Measurements from ENCODE around the gene FMN2.

FMN2 gene

GRCh38 chr1:240104672-240105071 lies 13.0 kb downstream of the FMN2 start:
- H3K4me3 ChIP-seq: no peak overlapping the region
- in situ Hi-C loops (cut with MboI; ENCODE audit: low sequenced_read_pairs): no loop called here
- no peaks in the 10 kb centered on the region for H3K9me3 ChIP-seq
- DNase-seq (ENCODE audit: low spot score in 2 of 2): no peak
- no peaks in the 10 kb centered on the region for H3K36me3 ChIP-seq (replicated peaks)
- H3K27me3 ChIP-seq (ENCODE audit: low read depth): no peaks in the 10 kb centered on the region
- H3K4me1 ChIP-seq: 0 out of 2 replicates have a peak, but pooled peaks cover 5% of the 10 kb centered on the region

- Histone ChIP-seq H3K9me3 (no peaks in the 10 kb centered on the region), H3K36me3 (replicated peaks) (no peaks in the 10 kb centered on the region), H3K4me3 (no peak overlapping the region), H3K4me1 (0 out of 2 replicates have a peak, but pooled peaks cover 3% of the 10 kb centered on the region), H3K27me3 (ENCODE audit: low read depth) (no peaks in the 10 kb centered on the region)
- DNase-seq (ENCODE audit: low spot score in 2 of 2): no peak
- in situ Hi-C loops (cut with MboI; ENCODE audit: low sequenced_read_pairs): no loop called here
These were observed 15.5 kb downstream of the FMN2 start for GRCh38 chr1:240107058-240107684.

GRCh38 chr1:240109130-240109529 lies 17.4 kb downstream of the FMN2 start:
- no peak for DNase-seq (ENCODE audit: low spot score in 2 of 2)
- H3K36me3 ChIP-seq (replicated peaks): no peaks in the 10 kb centered on the region
- H3K9me3 ChIP-seq: no peaks in the 10 kb centered on the region
- H3K4me1 ChIP-seq: no peaks in the 10 kb centered on the region
- in situ Hi-C loops (cut with MboI; ENCODE audit: low sequenced_read_pairs): no loop called here
- no peaks in the 10 kb centered on the region for H3K27me3 ChIP-seq (ENCODE audit: low read depth)
- no peak overlapping the region for H3K4me3 ChIP-seq

- Histone ChIP-seq H3K27me3 (ENCODE audit: low read depth) (no peaks in the 10 kb centered on the region), H3K4me1 (peaks cover under 1% of the 10 kb centered on the region; the same call in 1 of the 2 replicates), H3K9me3 (no peaks in the 10 kb centered on the region), H3K36me3 (replicated peaks) (no peaks in the 10 kb centered on the region), H3K4me3 (no peak overlapping the region)
- in situ Hi-C loops (cut with MboI; ENCODE audit: low sequenced_read_pairs): no loop called here
- no peak for DNase-seq (ENCODE audit: low spot score in 2 of 2)
These were observed 18.4 kb downstream of the FMN2 start for GRCh38 chr1:240109920-240110636.

GRCh38 chr1:240111558-240111957 lies 19.9 kb downstream of the FMN2 start:
- Histone ChIP-seq H3K4me1 (peaks cover 11% of the 10 kb centered on the region), H3K9me3 (no peaks in the 10 kb centered on the region), H3K4me3 (no peak overlapping the region), H3K27me3 (ENCODE audit: low read depth) (no peaks in the 10 kb centered on the region), H3K36me3 (replicated peaks) (no peaks in the 10 kb centered on the region)
- no peak for DNase-seq (ENCODE audit: low spot score in 2 of 2)
- in situ Hi-C loops (cut with MboI; ENCODE audit: low sequenced_read_pairs): no loop called here

GRCh38 chr1:240114222-240114621 lies 22.5 kb downstream of the FMN2 start:
- no peak for DNase-seq (ENCODE audit: low spot score in 2 of 2)
- in situ Hi-C loops (cut with MboI; ENCODE audit: low sequenced_read_pairs): no loop called here
- no peak overlapping the region for H3K4me3 ChIP-seq

GRCh38 chr1:240115831-240116230 lies 24.1 kb downstream of the FMN2 start:
- no peaks in the 10 kb centered on the region for H3K36me3 ChIP-seq (replicated peaks)
- DNase-seq (ENCODE audit: low spot score in 2 of 2): peak in 1 of 2 experiments; percentile 25
- no peaks in the 10 kb centered on the region for H3K9me3 ChIP-seq
- no peaks in the 10 kb centered on the region for H3K27me3 ChIP-seq (ENCODE audit: low read depth)
- H3K4me3 ChIP-seq: no peak overlapping the region
- in situ Hi-C loops (cut with MboI; ENCODE audit: low sequenced_read_pairs): no loop called here
- peaks cover 11% of the 10 kb centered on the region for H3K4me1 ChIP-seq

More at GRCh38 chr1:240114222-240114621, 22.5 kb downstream of the FMN2 start:
- Histone ChIP-seq H3K36me3 (replicated peaks) (no peaks in the 10 kb centered on the region), H3K27me3 (ENCODE audit: low read depth) (no peaks in the 10 kb centered on the region), H3K4me1 (peaks cover 11% of the 10 kb centered on the region), H3K9me3 (no peaks in the 10 kb centered on the region)

- H3K4me3 ChIP-seq: no peak overlapping the region
These were observed 25.4 kb downstream of the FMN2 start for GRCh38 chr1:240116831-240117769.

GRCh38 chr1:240117930-240118329 lies 26.2 kb downstream of the FMN2 start:
- in situ Hi-C loops (cut with MboI; ENCODE audit: low sequenced_read_pairs): no loop called here
- no peaks in the 10 kb centered on the region for H3K9me3 ChIP-seq
- no peaks in the 10 kb centered on the region for H3K36me3 ChIP-seq (replicated peaks)
- no peak for DNase-seq (ENCODE audit: low spot score in 2 of 2)
- no peaks in the 10 kb centered on the region for H3K27me3 ChIP-seq (ENCODE audit: low read depth)
- H3K4me1 ChIP-seq: peaks cover 11% of the 10 kb centered on the region
- no peak overlapping the region for H3K4me3 ChIP-seq

More at GRCh38 chr1:240116831-240117769, 25.4 kb downstream of the FMN2 start:
- in situ Hi-C loops (cut with MboI; ENCODE audit: low sequenced_read_pairs): no loop called here
- DNase-seq (ENCODE audit: low spot score in 2 of 2): no peak
- no peaks in the 10 kb centered on the region for H3K9me3 ChIP-seq
- H3K4me1 ChIP-seq: peaks cover 11% of the 10 kb centered on the region
- no peaks in the 10 kb centered on the region for H3K27me3 ChIP-seq (ENCODE audit: low read depth)
- no peaks in the 10 kb centered on the region for H3K36me3 ChIP-seq (replicated peaks)

- Histone ChIP-seq H3K9me3 (no peaks in the 10 kb centered on the region), H3K36me3 (replicated peaks) (no peaks in the 10 kb centered on the region)
These were observed 31.2 kb downstream of the FMN2 start for GRCh38 chr1:240122639-240123613.

GRCh38 chr1:240126821-240127220 lies 35.1 kb downstream of the FMN2 start:
- Histone ChIP-seq H3K9me3 (no peaks in the 10 kb centered on the region), H3K4me3 (no peak overlapping the region), H3K4me1 (no peaks in the 10 kb centered on the region), H3K36me3 (replicated peaks) (no peaks in the 10 kb centered on the region), H3K27me3 (ENCODE audit: low read depth) (no peaks in the 10 kb centered on the region)
- no peak for DNase-seq (ENCODE audit: low spot score in 2 of 2)
- in situ Hi-C loops (cut with MboI; ENCODE audit: low sequenced_read_pairs): no loop called here

More at GRCh38 chr1:240122639-240123613, 31.2 kb downstream of the FMN2 start:
- Histone ChIP-seq H3K4me3 (no peak overlapping the region), H3K4me1 (no peaks in the 10 kb centered on the region), H3K27me3 (ENCODE audit: low read depth) (no peaks in the 10 kb centered on the region)
- no peak for DNase-seq (ENCODE audit: low spot score in 2 of 2)
- in situ Hi-C loops (cut with MboI; ENCODE audit: low sequenced_read_pairs): no loop called here

GRCh38 chr1:240128366-240128765 lies 36.7 kb downstream of the FMN2 start:
- in situ Hi-C loops (cut with MboI; ENCODE audit: low sequenced_read_pairs): no loop called here
- no peaks in the 10 kb centered on the region for H3K36me3 ChIP-seq (replicated peaks)
- no peak overlapping the region for H3K4me3 ChIP-seq
- no peak for DNase-seq (ENCODE audit: low spot score in 2 of 2)
- H3K27me3 ChIP-seq (ENCODE audit: low read depth): no peaks in the 10 kb centered on the region
- H3K9me3 ChIP-seq: no peaks in the 10 kb centered on the region
- H3K4me1 ChIP-seq: no peaks in the 10 kb centered on the region

GRCh38 chr1:240134113-240134512 lies 42.4 kb downstream of the FMN2 start:
- Histone ChIP-seq H3K27me3 (ENCODE audit: low read depth) (no peaks in the 10 kb centered on the region), H3K4me1 (no peaks in the 10 kb centered on the region), H3K4me3 (no peak overlapping the region), H3K9me3 (no peaks in the 10 kb centered on the region), H3K36me3 (replicated peaks) (no peaks in the 10 kb centered on the region)
- no peak for DNase-seq (ENCODE audit: low spot score in 2 of 2)
- in situ Hi-C loops (cut with MboI; ENCODE audit: low sequenced_read_pairs): no loop called here

All from HAP-1 (cell line).